GM12878 (cell line): Measurements from ENCODE around the gene MCRIP2. TPM values are rescaled to one million over a fixed set of nuclear protein-coding genes. Genes with fewer than 3 reads are reported as not detected.

Experiments used
- ATAC-seq: fragments of 200-7000 bp; cut with Tn5 transposase; 3 replicates; pipeline ENCODE4 v1.9.1; 2020; ENCODE audit warnings: mild to moderate bottlenecking, moderate library complexity
- BruUV-seq: library from RNA; stranded (reverse); fragments of 400-500 nt; replicated peaks from 2 replicates; lab custom pipeline; 2021; lab: Mats Ljungman, UMichigan
- CTCF ChIA-PET: fragments of 300-600 bp; sonication (Branson Sonifier 250); formaldehyde crosslinking; extraction: SDS; loops from one replicate; lab custom pipeline; 2021; ENCODE audit warnings: inconsistent platforms; lab: Yijun Ruan, JAX
- POLR2A ChIA-PET: fragments of 350-600 bp; formaldehyde crosslinking; extraction: SDS; loops from one replicate; lab custom pipeline; 2021; ENCODE audit warnings: inconsistent platforms; lab: Charles Lee
- RAD21 ChIA-PET: fragments of 300-600 bp; sonication (Branson Sonifier 250); formaldehyde crosslinking; loops from one replicate; lab custom pipeline; 2023; ENCODE audit warnings: antibody characterized with exemption; ENCODE audit not compliant: unreplicated experiment; lab: Charles Lee
- SMC1A ChIA-PET: fragments of 300-600 bp; sonication (Branson Sonifier 250); formaldehyde crosslinking; loops from one replicate; lab custom pipeline; 2023; ENCODE audit not compliant: unreplicated experiment, uncharacterized antibody; lab: Charles Lee
- DNase-seq: peaks from one replicate; pipeline ENCODE4 v3.0.0-alpha.2; 2011; ENCODE audit warnings: low read depth, low spot score
- FAIRE-seq: peaks from 3 replicates; lab custom pipeline; 2011; peaks lifted over from hg19 to GRCh38; lab: Jason Lieb, UNC
- H2AFZ ChIP-seq: 2 replicates; pipeline ENCODE4 v1.6.0; 2011; ENCODE audit warnings: low read depth, low read length, control low read depth; ENCODE audit not compliant: control insufficient read depth
- H3K27ac ChIP-seq: 2 replicates; pipeline ENCODE4 v1.5.1; 2011; ENCODE audit warnings: control low read depth; ENCODE audit not compliant: control insufficient read depth, insufficient read depth
- H3K27me3 ChIP-seq, 2 experiments: replicated peaks in 1 of 2; 2 replicates each; pipeline versions ENCODE4 v1.6.0 to v1.6.1; 2011; ENCODE audit warnings: low read length in 1 of 2; ENCODE audit not compliant: control insufficient read depth in 2 of 2, insufficient read depth in 2 of 2
- H3K36me3 ChIP-seq, 2 experiments: 2 replicates each; pipeline ENCODE4 v1.5.1; 2011; ENCODE audit warnings: low read length in 1 of 2; ENCODE audit not compliant: control insufficient read depth in 2 of 2, insufficient read depth in 2 of 2
- H3K4me1 ChIP-seq: 2 replicates; pipeline ENCODE4 v1.6.1; 2011; ENCODE audit warnings: mild to moderate bottlenecking, low read length, moderate library complexity, mixed read lengths; ENCODE audit not compliant: control insufficient read depth, insufficient read depth
- H3K4me2 ChIP-seq: 2 replicates; pipeline ENCODE4 v1.6.0; 2011; ENCODE audit warnings: control low read depth; ENCODE audit not compliant: control insufficient read depth, insufficient read depth
- H3K4me3 ChIP-seq: fragments of 200-600 bp; sonication (generic); 2 replicates; pipeline ENCODE4 v1.5.1; 2016
- H3K79me2 ChIP-seq: 2 replicates; pipeline ENCODE4 v1.6.0; 2011; ENCODE audit warnings: low read length; ENCODE audit not compliant: control insufficient read depth, insufficient read depth
- H3K9ac ChIP-seq: 2 replicates; pipeline ENCODE4 v1.8.0; 2011; ENCODE audit warnings: low read length, control low read depth, mixed read lengths; ENCODE audit not compliant: control insufficient read depth, insufficient read depth
- H3K9me3 ChIP-seq: replicated peaks from 3 replicates; pipeline ENCODE4 v1.5.1; 2011; ENCODE audit warnings: mild to moderate bottlenecking, low read length; ENCODE audit not compliant: control insufficient read depth, insufficient read depth
- H4K20me1 ChIP-seq: 2 replicates; pipeline ENCODE4 v1.6.0; 2011; ENCODE audit not compliant: control insufficient read depth, insufficient read depth
- CREM ChIP-seq: IDR thresholded peaks from 2 replicates; pipeline ENCODE4 v1.6.1; 2014; ENCODE audit warnings: antibody characterized with exemption, low read depth
- IKZF1 ChIP-seq: fragments of 450-650 bp; conservative IDR thresholded peaks from 2 replicates; pipeline ENCODE4 v1.6.1; 2017; ENCODE audit warnings: antibody characterized with exemption, mild to moderate bottlenecking
- IKZF2 ChIP-seq, 2 experiments: fragments of 450-650 bp; IDR thresholded peaks; 2 replicates each; pipeline ENCODE4 v1.6.1; 2017; ENCODE audit warnings: mild to moderate bottlenecking in 2 of 2, moderate library complexity in 2 of 2
- SMARCA5 ChIP-seq: fragments of 450-650 bp; IDR thresholded peaks from 2 replicates; pipeline ENCODE4 v1.6.1; 2017; ENCODE audit warnings: mild to moderate bottlenecking
- TARDBP ChIP-seq: IDR thresholded peaks from 2 replicates; pipeline ENCODE4 v1.6.1; 2016; ENCODE audit warnings: borderline replicate concordance
- ZNF24 ChIP-seq: fragments of 450-650 bp; IDR thresholded peaks from 2 replicates; pipeline ENCODE4 v1.6.1; 2017; ENCODE audit warnings: antibody characterized with exemption, mild to moderate bottlenecking
- WGBS: methylation state at CpG from one replicate; pipeline ENCODE4 v1.1.6; 2016; ENCODE audit warnings: low lambda C conversion rate; ENCODE audit not compliant: insufficient replicate concordance, insufficient coverage; ENCODE audit errors: missing lambda C conversion rate; 5-methylcytosine and 5-hydroxymethylcytosine counted together
- in situ Hi-C: fragments of 300-500 bp; cut with MboI; formaldehyde crosslinking; loops from 9 replicates; pipeline ENCODE4 v1.14.3; 2018; ENCODE audit warnings: mixed read lengths
- intact Hi-C: fragments of 100-400 bp; cut with micrococcal nuclease; formaldehyde crosslinking; loops from one replicate; pipeline ENCODE4 v1.14.2; 2022; ENCODE audit not compliant: unreplicated experiment
- polyA plus RNA-seq, 11 experiments: library from polyadenylated mRNA; depleted of rRNA in 4 of 11; unstranded in 6 of 11; stranded (reverse) in 5 of 11; fragments of >200 nt; fragmentation: Nextera tagmentation in 4 of 11; fragmentation: Illumina TruSeq in 1 of 11; extraction: Ambion mirVana in 4 of 11; extraction: Trizol in 1 of 11; gene quantifications; 1 replicate in 1 of 11; 2 replicates in 10 of 11; pipeline versions ENCODE4 v1.2.1 to v1.2.3, GENCODE V29; 2011 to 2016; ENCODE audit warnings: inconsistent platforms in 2 of 11, missing spikeins in 2 of 11, low read depth in 1 of 11
- total RNA-seq, 4 experiments: library from RNA; depleted of rRNA in 3 of 4; stranded (reverse); fragments of >200 nt in 3 of 4; fragmentation: Illumina TruSeq in 1 of 4; extraction: Trizol in 1 of 4; gene quantifications; 2 replicates each; pipeline versions ENCODE4 v1.2.1 to v1.2.3, GENCODE V29; 2013 to 2021
- TF ChIP-seq, protein P1 (sequence below): fragments of 450-650 bp; IDR thresholded peaks from 2 replicates; pipeline ENCODE4 v1.6.1; 2017; ENCODE audit warnings: mild to moderate bottlenecking
- TF ChIP-seq, protein P2 (sequence below): IDR thresholded peaks from 2 replicates; pipeline ENCODE4 v1.6.1; 2012; ENCODE audit warnings: improper control_type of control experiment, low read depth, low read length; ENCODE audit not compliant: insufficient replicate concordance
- TF ChIP-seq, protein P3 (sequence below): fragments of 450-650 bp; IDR thresholded peaks from 2 replicates; pipeline ENCODE4 v1.6.1; 2017; ENCODE audit warnings: mild to moderate bottlenecking, moderate library complexity

Gene MCRIP2
- total and polyA plus RNA-seq, 10 of the 15 experiments (the other 5 are each of a cell fraction or from before 2014, with no cell fraction given): 0.19 to 93.1 (median 57.9) TPM

DNA sequence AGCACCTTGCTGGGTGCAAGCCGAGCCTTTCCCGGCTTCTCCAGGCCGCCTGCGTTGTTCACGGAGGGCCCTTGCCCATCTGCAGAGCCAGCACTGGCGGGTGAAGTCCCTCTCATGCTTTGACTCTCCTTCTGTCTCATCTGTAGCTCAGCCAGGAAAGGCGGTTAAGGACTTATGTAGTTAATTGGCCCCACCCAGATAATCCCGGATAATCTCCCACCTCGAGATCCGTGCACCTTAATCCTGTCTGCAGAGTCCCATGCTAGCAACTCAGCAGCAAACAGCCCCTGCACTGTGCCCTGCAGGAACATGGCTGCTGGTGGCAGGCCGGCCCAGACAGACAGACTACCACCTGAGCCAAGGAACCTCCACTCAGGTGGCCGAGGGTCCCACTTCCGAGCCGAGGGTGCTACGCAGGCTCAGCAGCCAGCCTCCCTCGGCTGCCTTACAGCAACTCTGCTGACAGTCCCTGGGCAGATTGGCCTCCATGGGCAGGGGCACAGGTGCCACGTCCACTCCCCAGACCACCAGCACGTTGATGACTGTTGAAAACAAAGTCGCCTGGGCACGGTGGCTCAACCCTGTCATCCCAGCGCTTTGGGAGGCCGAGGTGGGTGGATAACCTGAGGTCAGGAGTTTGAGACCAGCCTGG lies 34.8 kb upstream of the MCRIP2 start:
- H2AFZ ChIP-seq: no peak overlapping the region
- no peaks in the 10 kb centered on the region for H3K4me1 ChIP-seq
- peaks cover 3% of the 10 kb centered on the region; the same call in 1 of the 3 replicates for H3K9me3 ChIP-seq
- ChIA-PET RAD21 (no interaction called here), CTCF (no interaction called here), POLR2A (no interaction called here), SMC1A (interaction anchor here (0.6 kb wide), 1 partner anchor 546 kb away, joined by 3 read pairs; no protein-coding TSS in a partner anchor)
- H3K27ac ChIP-seq: no peak overlapping the region
- no peaks in the 10 kb centered on the region for H4K20me1 ChIP-seq
- BruUV-seq: no TSS peak
- no peaks in the 10 kb centered on the region for H3K36me3 ChIP-seq
- WGBS: 92% methylated on average over 22 of the region's 22 CpGs
- no peaks in the 10 kb centered on the region for H3K79me2 ChIP-seq
- DNase-seq (no peak), ATAC-seq (no peak), FAIRE-seq (no peak)
- H3K4me3 ChIP-seq: no peak overlapping the region
- in situ Hi-C loops (no loop called here), intact Hi-C loops (no loop called here)
- H3K9ac ChIP-seq: no peak overlapping the region
- H3K27me3 ChIP-seq: no peaks in the 10 kb centered on the region
- no peak overlapping the region for H3K4me2 ChIP-seq
- TF ChIP-seq IKZF1 (no peak), ZNF24 (no peak), SMARCA5 (no peak), CREM (no peak), TARDBP (no peak), IKZF2 (IDR thresholded peaks at IDR 0.05) (no peak)
- TF ChIP-seq, protein P1, sequence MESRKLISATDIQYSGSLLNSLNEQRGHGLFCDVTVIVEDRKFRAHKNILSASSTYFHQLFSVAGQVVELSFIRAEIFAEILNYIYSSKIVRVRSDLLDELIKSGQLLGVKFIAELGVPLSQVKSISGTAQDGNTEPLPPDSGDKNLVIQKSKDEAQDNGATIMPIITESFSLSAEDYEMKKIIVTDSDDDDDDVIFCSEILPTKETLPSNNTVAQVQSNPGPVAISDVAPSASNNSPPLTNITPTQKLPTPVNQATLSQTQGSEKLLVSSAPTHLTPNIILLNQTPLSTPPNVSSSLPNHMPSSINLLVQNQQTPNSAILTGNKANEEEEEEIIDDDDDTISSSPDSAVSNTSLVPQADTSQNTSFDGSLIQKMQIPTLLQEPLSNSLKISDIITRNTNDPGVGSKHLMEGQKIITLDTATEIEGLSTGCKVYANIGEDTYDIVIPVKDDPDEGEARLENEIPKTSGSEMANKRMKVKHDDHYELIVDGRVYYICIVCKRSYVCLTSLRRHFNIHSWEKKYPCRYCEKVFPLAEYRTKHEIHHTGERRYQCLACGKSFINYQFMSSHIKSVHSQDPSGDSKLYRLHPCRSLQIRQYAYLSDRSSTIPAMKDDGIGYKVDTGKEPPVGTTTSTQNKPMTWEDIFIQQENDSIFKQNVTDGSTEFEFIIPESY: no peak
- TF ChIP-seq, protein P2, sequence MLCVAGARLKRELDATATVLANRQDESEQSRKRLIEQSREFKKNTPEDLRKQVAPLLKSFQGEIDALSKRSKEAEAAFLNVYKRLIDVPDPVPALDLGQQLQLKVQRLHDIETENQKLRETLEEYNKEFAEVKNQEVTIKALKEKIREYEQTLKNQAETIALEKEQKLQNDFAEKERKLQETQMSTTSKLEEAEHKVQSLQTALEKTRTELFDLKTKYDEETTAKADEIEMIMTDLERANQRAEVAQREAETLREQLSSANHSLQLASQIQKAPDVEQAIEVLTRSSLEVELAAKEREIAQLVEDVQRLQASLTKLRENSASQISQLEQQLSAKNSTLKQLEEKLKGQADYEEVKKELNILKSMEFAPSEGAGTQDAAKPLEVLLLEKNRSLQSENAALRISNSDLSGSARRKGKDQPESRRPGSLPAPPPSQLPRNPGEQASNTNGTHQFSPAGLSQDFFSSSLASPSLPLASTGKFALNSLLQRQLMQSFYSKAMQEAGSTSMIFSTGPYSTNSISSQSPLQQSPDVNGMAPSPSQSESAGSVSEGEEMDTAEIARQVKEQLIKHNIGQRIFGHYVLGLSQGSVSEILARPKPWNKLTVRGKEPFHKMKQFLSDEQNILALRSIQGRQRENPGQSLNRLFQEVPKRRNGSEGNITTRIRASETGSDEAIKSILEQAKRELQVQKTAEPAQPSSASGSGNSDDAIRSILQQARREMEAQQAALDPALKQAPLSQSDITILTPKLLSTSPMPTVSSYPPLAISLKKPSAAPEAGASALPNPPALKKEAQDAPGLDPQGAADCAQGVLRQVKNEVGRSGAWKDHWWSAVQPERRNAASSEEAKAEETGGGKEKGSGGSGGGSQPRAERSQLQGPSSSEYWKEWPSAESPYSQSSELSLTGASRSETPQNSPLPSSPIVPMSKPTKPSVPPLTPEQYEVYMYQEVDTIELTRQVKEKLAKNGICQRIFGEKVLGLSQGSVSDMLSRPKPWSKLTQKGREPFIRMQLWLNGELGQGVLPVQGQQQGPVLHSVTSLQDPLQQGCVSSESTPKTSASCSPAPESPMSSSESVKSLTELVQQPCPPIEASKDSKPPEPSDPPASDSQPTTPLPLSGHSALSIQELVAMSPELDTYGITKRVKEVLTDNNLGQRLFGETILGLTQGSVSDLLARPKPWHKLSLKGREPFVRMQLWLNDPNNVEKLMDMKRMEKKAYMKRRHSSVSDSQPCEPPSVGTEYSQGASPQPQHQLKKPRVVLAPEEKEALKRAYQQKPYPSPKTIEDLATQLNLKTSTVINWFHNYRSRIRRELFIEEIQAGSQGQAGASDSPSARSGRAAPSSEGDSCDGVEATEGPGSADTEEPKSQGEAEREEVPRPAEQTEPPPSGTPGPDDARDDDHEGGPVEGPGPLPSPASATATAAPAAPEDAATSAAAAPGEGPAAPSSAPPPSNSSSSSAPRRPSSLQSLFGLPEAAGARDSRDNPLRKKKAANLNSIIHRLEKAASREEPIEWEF: no peak
- TF ChIP-seq, protein P3, sequence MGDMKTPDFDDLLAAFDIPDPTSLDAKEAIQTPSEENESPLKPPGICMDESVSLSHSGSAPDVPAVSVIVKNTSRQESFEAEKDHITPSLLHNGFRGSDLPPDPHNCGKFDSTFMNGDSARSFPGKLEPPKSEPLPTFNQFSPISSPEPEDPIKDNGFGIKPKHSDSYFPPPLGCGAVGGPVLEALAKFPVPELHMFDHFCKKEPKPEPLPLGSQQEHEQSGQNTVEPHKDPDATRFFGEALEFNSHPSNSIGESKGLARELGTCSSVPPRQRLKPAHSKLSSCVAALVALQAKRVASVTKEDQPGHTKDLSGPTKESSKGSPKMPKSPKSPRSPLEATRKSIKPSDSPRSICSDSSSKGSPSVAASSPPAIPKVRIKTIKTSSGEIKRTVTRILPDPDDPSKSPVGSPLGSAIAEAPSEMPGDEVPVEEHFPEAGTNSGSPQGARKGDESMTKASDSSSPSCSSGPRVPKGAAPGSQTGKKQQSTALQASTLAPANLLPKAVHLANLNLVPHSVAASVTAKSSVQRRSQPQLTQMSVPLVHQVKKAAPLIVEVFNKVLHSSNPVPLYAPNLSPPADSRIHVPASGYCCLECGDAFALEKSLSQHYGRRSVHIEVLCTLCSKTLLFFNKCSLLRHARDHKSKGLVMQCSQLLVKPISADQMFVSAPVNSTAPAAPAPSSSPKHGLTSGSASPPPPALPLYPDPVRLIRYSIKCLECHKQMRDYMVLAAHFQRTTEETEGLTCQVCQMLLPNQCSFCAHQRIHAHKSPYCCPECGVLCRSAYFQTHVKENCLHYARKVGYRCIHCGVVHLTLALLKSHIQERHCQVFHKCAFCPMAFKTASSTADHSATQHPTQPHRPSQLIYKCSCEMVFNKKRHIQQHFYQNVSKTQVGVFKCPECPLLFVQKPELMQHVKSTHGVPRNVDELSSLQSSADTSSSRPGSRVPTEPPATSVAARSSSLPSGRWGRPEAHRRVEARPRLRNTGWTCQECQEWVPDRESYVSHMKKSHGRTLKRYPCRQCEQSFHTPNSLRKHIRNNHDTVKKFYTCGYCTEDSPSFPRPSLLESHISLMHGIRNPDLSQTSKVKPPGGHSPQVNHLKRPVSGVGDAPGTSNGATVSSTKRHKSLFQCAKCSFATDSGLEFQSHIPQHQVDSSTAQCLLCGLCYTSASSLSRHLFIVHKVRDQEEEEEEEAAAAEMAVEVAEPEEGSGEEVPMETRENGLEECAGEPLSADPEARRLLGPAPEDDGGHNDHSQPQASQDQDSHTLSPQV: no peak
